HG02798 (cell line): ENCODE measurements around the gene CCDC81.
"Not testable (repeated sequence)": the region's sequence is repeated elsewhere in the genome, so short reads cannot be mapped to it uniquely, and the experiment has no call there.

Experiments
- ATAC-seq: cut with Tn5 transposase; IDR thresholded peaks from one replicate; pipeline ENCODE4 v1.9.1; 2021; ENCODE audit warnings: mild to moderate bottlenecking; ENCODE audit not compliant: unreplicated experiment, poor library complexity

CCDC81 gene

DNA sequence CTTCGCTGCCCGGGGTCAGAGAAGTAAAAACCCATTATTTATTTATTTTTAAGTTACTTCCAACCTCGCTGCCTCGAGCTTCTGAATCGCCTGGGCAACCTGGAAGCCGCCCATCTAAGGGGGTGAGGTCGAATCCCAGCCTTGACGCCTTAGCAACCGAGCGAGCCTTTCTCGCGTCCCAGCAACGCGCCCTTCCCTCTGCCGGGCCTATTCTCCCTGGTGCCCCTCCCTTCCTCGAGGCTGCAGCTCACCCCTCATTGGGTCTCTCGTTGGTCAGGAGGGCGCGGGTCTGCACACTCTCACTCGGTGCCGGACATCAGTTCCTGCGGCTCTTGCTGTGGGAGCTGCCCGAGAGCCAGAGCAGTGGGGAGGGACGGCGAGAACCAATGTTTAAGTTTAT is at the start of gene CCDC81:
TSS of gene CCDC81 (plus strand) at position 302 of the 400 bp plus-strand sequence. CDS start 277 bp downstream, outside the sequence.
- ATAC-seq, result no peak

DNA sequence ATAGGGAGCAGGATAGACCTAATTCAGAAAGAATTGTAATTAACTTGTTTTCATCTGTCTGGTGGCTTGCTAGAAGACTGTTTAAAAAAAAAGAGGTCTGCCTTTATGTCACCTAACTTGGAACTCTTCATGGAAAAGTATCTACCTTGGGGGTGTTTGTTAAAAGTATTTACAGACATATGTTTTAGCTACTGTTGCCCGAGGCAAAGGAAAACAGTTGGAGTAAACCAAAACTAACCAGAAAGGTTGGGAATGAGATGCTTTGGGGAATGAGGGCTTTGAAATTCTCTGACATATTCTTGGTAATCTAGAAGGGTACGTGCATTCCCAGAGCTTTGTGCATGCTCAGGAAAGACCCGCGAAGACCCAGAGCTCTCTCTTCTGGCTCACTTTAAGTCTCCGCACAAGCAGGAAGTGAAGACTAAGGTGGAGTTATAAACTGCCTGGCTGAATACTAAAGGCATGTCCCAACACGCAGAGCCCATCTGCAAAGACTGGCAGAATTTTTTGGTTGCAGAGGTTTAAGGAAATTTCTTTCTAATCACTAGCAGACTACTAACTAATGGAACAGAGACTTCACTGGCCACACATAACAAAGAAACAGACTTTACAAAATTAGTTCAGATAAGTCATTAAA is 39.4 kb upstream of the CCDC81 start:
- ATAC-seq, result no peak

DNA sequence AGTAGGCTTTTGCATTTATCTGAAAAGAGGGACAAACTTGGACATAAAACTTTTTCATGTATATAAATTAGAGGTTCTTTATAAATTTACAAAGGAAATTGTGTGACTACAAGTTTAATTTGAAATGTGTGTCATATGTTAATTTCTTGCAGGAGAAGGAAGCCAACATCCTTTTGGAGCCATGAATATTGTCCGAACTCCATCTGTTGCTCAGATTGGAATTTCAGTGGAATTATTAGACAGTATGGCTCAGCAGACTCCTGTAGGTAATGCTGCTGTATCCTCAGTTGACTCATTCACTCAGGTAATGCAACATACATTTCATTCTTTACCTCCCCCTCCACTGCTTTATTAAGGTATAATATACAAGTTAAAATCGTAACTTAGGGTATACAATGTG is 37.5 kb upstream of the CCDC81 start:
- no peak for ATAC-seq

DNA sequence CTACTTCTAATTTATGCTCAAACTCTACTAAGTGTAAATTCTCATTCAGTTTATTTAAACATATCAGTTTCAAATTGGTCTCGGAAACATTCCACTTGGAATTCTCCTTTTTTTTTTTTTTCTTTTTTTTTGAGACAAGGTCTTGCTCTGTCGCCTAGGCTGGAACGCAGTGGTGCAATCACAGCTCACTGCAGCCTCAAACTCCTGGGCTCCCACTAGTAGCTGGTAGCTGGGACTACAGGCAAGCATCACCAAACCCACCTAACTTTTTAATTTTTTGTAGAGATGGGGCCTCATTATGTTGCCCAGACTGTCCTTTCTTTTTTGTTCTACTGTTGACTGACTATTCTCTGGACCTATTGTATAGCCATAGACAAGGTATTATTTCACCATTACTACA is 33.3 kb upstream of the CCDC81 start:
- no peak for ATAC-seq

DNA sequence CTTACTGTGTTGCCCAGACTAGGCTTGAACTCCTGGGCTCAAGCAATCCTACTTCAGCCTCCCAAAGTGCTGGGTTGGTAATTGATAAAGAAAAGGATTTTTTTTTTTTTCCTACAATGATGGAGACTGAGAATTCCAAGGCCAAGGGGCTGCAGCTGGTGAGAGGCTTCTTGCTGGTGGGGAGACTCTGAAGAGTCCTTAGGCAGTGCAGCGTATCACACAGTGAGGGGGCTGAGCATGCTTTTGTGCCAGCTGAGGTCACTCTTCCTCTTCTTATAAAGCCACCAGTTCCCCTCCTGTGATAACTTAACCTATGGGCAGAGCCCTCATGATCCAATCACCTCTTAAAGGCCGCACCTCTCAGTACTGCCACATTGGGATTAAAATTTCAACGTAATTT is 28.2 kb upstream of the CCDC81 start:
- no peak for ATAC-seq

DNA sequence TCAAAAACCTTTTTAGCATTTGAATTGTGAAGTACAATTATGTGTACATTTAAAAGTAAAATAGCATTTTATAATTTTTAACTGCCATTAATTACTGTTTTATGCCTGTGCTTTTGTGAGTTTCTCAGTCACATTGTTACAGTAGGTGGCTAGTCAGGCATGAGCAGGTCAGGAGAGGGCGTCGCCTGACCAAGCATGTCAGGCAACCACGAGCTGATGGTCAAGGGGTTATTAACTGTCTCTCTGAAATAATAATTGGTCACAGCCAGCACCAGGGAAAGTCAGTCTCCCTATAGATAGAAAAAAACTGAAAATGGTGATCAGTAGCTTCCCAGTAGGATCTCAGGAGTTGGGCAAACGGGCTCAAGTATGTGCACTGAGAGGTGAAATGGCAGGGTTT is 19.4 kb upstream of the CCDC81 start:
- no peak for ATAC-seq

DNA sequence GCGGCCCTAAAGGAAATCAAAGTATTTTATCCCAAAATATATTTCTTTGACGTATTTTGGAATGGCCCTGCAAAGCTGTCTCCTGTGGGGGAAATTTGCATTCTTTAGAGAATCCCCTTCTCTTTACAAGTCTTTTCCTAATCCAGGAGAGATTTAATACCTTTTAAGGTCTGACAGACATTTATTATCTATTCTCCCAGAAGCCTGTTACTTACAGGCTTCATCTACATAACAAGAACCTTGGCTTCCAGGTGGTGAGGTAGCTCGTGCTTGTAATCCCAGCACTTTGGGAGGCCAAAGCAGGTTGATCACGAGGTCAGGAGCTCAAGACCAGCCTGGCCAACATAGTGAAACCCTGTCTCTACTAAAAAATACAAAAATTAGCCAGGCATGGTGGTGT is 17.3 kb upstream of the CCDC81 start:
- not testable (repeated sequence) for ATAC-seq

DNA sequence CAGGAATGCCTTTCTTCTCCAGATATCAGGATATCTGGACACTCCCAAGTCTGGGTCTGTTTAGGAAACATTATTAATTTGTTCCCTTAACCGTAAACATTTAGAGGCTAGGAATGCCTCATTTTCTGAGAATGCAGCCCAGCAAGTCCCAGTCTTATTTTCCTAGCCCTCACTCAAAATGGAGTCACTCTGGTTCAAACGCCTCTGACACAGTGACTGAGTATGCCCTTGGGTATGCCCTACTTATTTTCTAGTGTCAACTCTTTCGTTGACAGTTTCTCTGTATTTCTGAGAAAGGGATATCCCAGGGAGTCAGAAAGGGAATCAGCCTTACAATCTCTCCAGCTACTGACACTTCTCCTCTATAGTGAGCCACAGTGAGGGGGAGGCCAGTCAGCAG is 16.0 kb upstream of the CCDC81 start:
- no peak for ATAC-seq

DNA sequence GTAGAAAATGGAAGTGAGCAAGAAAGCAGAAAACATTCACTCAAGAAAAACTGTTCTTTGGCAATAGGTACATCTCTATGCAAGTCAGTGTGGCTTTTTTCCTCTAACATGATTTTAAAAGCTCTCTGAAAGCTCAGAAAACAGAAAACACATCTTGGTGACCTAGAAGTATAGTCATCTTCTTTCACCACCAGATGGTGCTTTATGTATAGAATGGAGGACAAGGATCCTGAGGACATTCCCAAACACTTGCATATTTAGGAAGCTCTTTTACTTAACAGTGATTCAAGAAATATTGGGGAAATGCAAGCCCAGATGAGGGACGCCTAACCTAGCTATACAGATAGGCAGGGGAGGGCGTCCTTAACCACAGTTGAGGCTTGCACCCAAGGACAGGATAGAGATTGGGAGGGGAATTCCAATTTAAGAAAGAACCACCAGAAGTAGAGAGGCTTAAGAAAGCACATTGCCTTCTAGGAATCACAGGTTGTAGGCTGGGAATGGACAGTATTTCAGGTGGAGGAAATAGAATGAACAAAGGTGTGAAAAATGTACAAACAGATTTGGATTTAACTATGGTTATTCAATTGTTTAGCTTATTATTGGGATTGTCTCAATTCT is 13.8 kb upstream of the CCDC81 start:
- no peak for ATAC-seq

DNA sequence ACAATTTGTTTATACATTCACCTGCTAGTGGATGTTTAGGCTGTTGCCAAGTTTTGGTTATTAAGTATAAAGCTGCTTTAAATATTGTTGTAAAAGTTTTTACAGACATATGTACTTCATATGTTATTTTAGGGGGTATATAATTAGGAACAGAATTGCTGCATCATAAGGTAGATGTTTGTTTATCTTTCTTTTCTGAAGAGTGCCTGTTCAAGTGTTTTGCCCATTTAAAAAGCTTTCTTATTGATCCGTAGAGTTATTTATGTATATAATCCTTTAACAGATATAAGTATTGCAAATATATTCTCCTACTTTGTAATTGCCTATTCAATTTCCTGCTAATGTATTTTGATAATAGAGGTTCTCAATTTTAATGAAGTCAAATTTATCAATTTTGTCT is 11.3 kb upstream of the CCDC81 start:
- no peak for ATAC-seq

DNA sequence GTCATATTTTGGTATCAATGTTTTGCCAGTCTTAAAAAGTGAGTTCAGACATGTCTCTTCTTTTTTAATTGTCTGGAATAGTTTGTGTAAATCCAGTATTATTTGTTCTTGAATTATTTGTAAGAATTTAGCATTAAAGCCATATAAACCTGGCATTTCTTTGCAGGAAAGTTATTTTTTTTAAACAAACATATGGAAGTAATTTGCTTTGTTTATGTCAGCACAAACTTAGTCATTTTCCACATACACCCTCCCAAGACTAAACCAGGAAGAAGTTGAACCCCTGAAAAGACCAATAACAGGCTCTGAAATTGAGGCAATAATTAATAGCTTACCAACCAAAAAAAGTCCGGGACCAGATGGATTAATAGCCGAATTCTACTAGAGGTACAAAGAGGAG is 9.1 kb upstream of the CCDC81 start:
- ATAC-seq, result no peak

DNA sequence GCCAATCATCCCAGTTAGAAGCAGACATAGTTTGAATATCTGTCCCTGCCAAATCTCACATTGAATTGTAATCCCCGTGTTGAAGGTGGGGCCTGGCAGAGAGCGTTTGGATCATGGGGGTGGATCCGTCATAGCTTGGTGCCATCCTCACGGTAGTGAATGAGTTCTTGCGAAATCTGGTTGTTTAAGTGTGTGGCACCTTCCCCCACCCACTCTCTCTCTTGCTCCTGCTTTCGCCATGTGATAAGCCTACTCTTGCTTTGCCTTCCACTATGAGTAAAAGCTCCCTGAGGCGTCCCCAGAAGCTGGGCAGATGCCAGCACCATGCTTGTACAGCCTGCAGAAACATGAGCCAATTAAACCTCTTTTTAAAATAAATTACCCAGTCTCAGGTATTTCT is 5.0 kb upstream of the CCDC81 start:
- no peak for ATAC-seq

DNA sequence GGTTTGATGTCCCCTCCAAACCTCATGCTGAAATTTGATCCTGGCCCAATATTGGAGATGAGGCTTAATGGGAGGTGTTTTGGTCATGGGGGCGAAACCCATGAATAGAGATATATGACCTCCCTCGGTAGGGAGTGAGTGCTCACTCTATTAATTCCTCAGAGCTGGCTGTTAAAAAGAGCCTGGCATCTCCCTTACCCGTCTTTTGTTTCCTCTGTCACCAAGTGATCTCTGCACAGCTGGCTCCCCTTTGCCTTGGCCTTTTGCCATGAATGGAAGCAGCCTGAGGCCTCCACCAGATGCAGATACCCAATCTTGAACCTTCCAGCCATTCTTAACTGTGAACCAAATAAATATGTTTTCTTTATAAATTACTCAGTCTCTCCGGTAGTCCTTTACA is 4.5 kb upstream of the CCDC81 start:
- ATAC-seq, result no peak

DNA sequence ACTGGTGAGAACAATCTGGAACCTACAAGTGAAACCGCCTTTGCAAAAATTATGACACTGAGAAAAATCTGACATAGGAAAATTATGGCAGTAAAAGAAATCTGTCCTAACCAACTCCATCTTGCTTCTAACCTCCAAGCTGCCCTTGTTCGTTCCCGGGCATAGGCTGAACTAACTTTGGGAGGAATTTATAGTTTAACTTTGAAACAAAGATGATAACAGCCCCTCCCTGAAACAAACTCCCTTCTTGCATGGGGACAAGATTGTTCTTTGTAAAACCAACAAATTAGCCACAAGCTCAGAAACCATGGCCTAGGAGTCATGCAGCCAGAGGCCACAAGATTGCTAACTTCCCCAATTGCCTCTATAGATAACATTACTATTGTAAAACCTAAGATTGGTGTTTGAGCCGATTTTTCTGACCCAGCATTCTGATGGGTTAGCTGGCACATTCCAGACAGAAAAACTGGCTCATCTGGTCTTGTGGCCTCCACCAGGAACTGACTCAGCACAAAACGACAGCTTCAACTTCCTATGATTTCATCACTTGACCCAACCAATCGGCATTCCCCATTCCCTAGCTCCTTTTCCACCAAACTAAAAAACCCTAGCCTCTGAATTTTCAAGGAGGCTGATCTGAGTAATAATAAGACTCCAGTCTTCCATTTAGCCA is 3.6 kb upstream of the CCDC81 start:
- ATAC-seq, result no peak

DNA sequence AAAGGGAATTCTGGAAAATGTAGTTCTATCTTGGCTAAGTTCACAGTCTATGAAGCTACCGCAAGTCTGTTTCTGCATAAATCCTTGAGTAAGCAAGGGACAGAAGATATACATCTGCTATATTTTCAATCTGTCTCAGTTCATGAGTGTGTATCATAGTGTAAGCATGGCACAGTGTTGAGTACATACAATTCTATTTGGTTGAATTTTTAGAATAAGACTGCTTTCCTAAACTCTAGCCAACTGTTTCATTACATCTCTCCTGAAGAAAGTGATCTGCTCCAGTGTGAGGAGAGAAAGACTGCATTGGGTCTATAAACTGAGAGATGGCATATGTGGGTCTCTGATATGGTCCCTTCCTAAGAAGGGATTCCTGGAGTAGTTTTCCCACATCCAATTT is 2.6 kb upstream of the CCDC81 start:
- ATAC-seq, result no peak

DNA sequence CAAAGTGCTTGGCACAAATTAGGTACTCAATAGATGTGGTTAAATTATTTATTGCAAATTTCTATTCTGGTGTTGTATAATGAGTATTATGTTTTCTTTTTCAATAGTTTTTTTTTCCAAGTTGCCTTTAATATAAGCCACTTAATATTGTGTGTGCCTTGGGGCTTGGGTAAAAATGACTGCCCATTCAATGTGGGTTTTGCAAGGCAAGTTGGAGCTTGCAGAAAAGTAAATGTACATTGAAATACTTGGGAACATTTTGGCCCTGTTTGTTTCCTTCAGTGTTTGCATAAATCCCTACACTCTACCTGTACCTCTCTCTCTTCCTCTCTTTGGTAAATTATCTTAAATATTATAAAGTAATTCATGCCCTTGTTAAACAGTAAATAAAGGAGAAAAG is 2.1 kb upstream of the CCDC81 start:
- ATAC-seq, result no peak

DNA sequence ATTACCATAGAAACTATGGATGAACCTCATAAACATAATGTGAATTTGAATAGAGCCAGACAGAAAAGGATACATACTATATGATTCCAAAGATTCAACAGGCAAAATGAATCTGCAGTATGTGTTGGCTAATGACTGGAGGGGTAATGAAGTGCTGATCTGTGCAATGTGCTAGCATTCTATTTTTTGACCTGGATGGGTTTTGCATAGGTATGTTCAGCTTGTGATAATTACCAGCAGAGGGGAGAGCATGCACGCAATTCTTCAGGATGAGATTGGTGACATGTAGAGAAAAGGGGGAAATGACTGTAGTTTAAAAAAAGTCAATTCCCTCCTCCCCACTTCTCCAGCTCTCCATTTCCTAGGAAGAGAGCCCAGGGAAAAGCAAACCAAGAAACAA is 618 bp upstream of the CCDC81 start:
- ATAC-seq, result no peak

DNA sequence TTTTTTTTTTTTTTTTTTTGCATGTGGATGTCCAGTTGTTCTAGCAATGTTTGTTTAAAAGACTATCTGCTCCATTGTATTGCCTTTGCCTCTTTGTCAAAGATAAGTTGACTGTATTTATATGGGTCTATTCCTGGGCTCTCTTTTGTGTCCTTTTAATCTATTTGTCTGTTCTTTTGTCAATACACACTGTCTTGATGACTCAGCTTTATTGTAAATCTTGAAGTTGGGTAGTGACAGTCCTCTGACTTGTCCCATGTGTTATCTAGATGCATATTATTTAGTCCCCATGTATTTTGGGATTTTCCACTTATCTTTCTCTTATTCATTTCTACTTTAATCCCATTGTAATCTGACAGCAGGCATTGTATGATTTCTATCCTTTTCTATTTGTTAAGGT is 3.3 kb downstream of the CCDC81 start:
- no peak for ATAC-seq

DNA sequence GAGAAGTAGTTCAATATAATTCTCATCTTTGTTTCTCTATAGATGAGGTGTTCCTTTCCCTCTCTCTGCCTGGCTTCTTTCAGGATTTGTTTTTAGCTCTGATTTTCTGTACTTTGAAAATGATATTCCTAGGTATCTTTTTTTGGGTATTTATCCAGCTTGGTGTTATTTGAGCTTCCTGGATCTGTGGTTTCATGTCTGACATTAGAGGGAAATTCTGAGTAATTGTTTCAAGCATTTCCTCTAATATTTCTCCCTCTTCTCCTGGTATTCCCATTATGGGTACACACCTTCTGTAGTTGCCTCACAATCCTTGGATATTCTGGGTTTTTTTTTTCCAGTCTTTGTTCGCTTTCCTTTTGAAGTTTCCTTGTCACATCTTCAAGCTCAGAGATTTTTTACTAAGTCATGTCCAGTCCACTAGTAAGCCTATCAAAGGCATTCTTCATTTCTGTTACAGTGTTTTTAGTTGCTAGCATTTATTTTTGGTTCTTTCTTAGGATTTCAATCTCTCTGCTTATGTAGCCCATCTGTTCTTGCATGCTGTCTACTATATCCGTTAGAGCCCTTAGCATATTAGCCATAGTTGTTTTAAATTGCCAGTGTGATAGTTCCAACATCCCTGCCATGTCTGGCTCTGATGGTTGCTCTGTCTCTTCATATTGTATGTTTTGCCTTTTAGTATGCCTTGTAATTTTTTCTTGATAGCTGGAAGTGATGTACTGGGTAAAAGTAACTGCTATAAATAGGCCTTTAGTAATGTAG is 5.8 kb downstream of the CCDC81 start:
- ATAC-seq, result no peak

DNA sequence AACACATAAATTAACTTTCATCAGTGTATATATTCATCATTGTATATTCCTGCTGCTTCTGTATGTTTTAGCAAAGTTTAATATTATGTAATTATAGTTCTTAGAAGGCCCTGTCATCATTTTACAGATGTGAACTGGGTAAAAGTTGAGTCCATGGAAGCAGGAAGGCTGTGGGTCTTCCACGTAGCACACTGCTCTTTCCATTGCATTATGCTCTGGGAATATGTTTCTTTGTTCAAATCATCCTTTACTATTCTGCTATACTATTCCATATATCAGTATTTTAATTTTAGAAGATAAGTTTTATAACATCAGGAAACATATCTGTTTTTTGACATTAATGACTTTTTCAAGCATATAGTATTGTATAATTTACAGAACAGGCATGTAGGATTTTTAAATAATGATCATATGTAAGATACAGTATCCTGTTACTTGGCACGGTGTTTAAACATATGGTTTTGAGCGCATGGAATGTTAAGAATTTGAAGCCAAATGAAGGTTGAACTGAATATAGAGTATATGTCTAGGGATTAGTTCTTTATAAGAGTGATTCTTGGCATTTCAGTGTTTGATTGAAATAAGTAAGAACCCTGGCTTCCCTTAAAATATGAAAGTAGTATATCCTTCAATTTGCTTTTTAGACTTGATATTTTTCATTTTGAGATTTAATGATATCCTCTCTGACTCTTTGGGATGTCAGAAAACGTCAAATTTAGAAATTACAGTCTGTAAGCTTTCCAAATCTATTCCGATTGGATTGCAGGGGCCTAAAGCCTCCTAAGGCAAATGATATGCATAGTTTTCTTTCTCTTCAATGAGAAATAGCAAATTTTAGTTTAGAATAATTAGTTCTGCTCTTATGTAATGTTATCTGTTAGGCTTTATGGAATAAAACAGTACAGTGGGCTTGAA is 8.6 kb downstream of the CCDC81 start:
- ATAC-seq, result no peak
